AG08396 (cell line): Measurements from ENCODE around the gene TRAK2.
"Not testable (repeated sequence)": the region's sequence is repeated elsewhere in the genome, so short reads cannot be mapped to it uniquely, and the experiment has no call there.

Source experiments
- DNase-seq: peaks from one replicate; pipeline ENCODE4 v3.0.0; 2012; ENCODE audit warnings: low spot score, mixed read lengths

The TRAK2 gene

GRCh38 chr2:201419057-201419635 lies 32.1 kb downstream of the TRAK2 start:
- DNase-seq, result no peak

GRCh38 chr2:201415149-201415548 lies 36.1 kb downstream of the TRAK2 start:
- DNase-seq, result no peak

- DNase-seq, result no peak
Observed at GRCh38 chr2:201414099-201415023, 36.9 kb downstream of the TRAK2 start.

- DNase-seq, result no peak
Observed at GRCh38 chr2:201413552-201413951, 37.7 kb downstream of the TRAK2 start.

GRCh38 chr2:201413143-201413542 lies 38.1 kb downstream of the TRAK2 start:
- no peak for DNase-seq

GRCh38 chr2:201411421-201411820 lies 39.8 kb downstream of the TRAK2 start:
- DNase-seq, result no peak

GRCh38 chr2:201408931-201409330 lies 42.3 kb downstream of the TRAK2 start:
- DNase-seq, result no peak

GRCh38 chr2:201407265-201407664 lies 44.0 kb downstream of the TRAK2 start:
- no peak for DNase-seq

- DNase-seq, result peak; percentile 21
Observed at GRCh38 chr2:201406077-201406662, 45.1 kb downstream of the TRAK2 start.

- no peak for DNase-seq
Observed at GRCh38 chr2:201404699-201405280, 46.5 kb downstream of the TRAK2 start.

- no peak for DNase-seq
Observed at GRCh38 chr2:201403880-201404279, 47.4 kb downstream of the TRAK2 start.

GRCh38 chr2:201402651-201403562 lies 48.4 kb downstream of the TRAK2 start:
- no peak for DNase-seq

- DNase-seq, result no peak
Observed at GRCh38 chr2:201401815-201402214, 49.4 kb downstream of the TRAK2 start.

- no peak for DNase-seq
Observed at GRCh38 chr2:201396595-201396994, 54.7 kb downstream of the TRAK2 start.

GRCh38 chr2:201383136-201383535 lies 68.1 kb downstream of the TRAK2 start:
- DNase-seq, result no peak

GRCh38 chr2:201378496-201379397 lies 72.5 kb downstream of the TRAK2 start:
- no peak for DNase-seq

- DNase-seq, result no peak
Observed at GRCh38 chr2:201377218-201377617, 74.0 kb downstream of the TRAK2 start.

- no peak for DNase-seq
Observed at GRCh38 chr2:201369775-201370174, 81.5 kb downstream of the TRAK2 start.

GRCh38 chr2:201369318-201369717 lies 81.9 kb downstream of the TRAK2 start:
- not testable (repeated sequence) for DNase-seq

GRCh38 chr2:201366146-201366545 lies 85.1 kb downstream of the TRAK2 start:
- DNase-seq, result no peak
